ENCODE results near the gene CARD16.

The CARD16 gene

DNA sequence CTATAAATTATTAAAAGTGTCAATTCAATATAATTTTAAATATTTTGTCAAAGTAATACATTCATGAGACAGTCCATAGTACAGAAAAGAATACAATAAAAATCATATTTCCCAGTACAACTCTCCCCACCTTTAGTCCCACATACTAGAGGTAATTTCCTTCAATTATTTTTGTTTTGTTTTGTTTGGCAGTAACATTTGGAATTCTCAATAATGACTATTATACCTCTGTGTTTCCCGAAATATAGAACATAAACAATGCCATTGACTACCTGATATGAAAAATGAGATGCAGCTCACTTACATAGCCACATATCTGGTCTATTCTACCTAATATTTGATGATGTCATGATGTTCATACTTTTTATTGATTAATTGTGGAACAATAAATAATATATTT lies 52.4 kb downstream of the CARD16 start:
- no peak for DNase-seq (ENCODE audit: low read depth)

GRCh38 chr11:104991994-104992393 lies 53.1 kb downstream of the CARD16 start:
- DNase-seq (ENCODE audit: low read depth), result no peak
